Neural cell (in vitro differentiated cells): ENCODE measurements around the gene TMF1.

ENCODE experiments used
- CTCF ChIP-seq: fragments of 450-650 bp; IDR thresholded peaks from 2 replicates; pipeline ENCODE4 v1.5.1; 2014; ENCODE audit warnings: antibody characterized with exemption, mild to moderate bottlenecking, moderate library complexity; ENCODE audit not compliant: poor library complexity, severe bottlenecking
- EP300 ChIP-seq: fragments of 450-650 bp; conservative IDR thresholded peaks from 2 replicates; pipeline ENCODE4 v1.6.1; 2014; ENCODE audit warnings: antibody characterized with exemption, mild to moderate bottlenecking, moderate library complexity; ENCODE audit not compliant: poor library complexity, severe bottlenecking
- POLR2AphosphoS5 ChIP-seq: IDR thresholded peaks from 2 replicates; pipeline ENCODE4 v1.6.1; 2012
- RAD21 ChIP-seq: fragments of 450-650 bp; conservative IDR thresholded peaks from 2 replicates; pipeline ENCODE4 v1.6.1; 2014; ENCODE audit warnings: antibody characterized with exemption, mild to moderate bottlenecking, moderate library complexity

DNA sequence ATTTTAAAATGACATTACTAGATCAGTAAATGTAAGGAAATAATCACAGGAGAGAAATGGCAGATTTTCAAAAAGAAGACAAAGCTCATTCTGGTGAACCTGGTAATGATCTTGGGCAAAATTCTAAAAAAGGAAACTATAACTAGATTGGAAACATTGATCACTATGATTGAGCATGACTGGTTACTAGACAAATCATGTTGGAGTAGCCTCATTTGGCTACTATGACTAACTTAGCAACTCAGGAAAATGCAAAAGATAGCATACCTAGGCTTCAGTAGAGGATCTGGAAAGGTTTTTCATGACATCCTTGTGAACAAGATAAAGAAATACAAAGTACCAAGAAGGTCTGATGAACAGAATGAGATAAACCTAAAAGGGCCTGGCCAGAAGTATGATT, 7.6 kb upstream of the TMF1 start:
- TF ChIP-seq CTCF (no peak), RAD21 (no peak), EP300 (no peak), POLR2AphosphoS5 (no peak)
